Measurements from ENCODE around the gene SPRR2D.
"Not testable (repeated sequence)": the region's sequence is repeated elsewhere in the genome, so short reads cannot be mapped to it uniquely, and the experiment has no call there.

SPRR2D gene

GRCh38 chr1:153040950-153041631, at the start of gene SPRR2D:
TSS of gene SPRR2D (minus strand) at chr1:153041120. CDS start at chr1:153040346, 774 bp downstream.
- no peak for DNase-seq

DNA sequence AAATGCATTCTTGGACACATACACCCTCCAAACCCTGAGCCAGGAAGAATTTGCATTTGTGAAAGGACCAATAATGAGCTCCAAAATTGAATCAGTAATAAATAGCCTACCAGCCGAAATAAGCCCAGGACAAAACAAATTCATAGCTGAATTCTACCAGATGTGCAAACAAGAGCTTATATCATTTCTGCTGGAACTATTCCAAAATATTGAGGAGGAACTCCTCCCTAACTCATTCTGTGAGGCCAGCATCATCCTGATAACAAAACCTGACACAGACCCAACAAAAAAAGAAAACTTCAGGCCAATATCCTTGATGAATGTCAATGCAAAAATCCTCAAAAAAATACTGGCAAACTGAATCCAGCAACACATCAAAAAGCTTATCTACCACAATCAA, 46.7 kb upstream of the SPRR2D start:
- DNase-seq, result no peak

- DNase-seq, result no peak
Measured at GRCh38 chr1:153081736-153082135, 40.8 kb upstream of the SPRR2D start.

GRCh38 chr1:153072806-153073726, 32.1 kb upstream of the SPRR2D start:
- no peak for DNase-seq

GRCh38 chr1:153071511-153071910, 30.6 kb upstream of the SPRR2D start, which contains the start of gene SPRR2B:
TSS of gene SPRR2B (minus strand) at chr1:153071611. CDS start at chr1:153070839, 772 bp downstream.
- no peak for DNase-seq

DNA sequence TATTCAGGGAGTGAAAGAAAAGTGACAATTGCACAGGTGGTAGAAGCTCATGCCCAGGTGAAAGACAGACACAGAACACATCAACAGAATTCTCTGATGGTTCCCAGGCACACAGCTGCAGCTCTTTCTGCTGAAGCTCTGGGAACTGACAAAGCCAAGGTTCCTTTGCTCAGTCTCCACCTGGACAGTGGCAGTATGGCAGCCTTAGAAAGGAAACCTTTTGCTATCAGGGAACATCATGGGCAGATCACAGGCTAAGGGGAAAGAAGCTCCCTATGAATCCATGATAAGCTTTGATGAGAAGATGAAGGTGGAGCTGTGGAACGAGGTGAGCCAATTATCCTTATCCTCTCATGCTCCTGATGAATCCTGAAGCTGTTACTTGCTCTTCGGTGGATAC, 29.3 kb upstream of the SPRR2D start:
- DNase-seq, result no peak

DNA sequence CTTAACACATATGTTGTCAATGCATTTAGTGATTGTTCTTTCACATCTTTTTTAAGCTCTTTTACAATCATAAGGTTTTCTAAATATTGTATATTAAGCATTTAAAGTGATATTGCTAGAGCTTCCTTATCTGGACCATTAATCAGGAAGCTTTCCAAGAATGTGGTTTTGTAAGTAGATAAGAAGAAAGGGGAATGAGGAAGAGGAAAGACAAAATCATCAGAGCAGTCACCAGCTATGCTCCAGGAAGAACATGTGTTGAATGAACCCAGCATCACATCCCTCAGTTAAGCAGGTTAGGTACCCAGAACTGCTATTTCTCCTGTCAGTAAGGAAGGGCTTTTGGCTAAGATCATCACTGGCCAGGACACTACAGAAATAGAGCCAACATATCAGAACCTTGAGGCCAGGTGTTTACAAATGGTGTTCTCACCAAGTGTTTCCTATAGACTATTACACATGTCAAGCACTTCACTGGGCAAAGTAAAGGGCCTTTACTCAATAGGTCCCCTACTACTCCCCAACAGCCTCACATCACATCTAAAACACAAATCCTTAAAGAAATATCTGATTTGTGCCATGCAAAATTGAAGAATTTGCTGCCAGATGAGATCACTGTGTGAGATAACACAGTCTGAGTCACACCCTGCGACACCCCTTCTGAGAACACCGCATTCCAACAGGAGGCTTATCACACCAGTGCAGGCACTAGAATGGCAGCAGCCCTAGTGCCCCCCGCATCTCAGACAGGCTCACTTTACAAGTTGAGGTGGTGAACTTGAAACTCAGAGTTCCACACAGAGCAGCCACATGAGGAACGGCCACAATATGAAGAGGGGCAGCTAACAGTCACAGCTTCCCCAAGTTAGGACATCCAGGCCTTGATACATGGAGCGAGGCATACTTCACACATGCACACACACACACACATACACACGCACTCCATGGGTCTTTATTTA, 18.2 kb upstream of the SPRR2D start:
- no peak for DNase-seq

DNA sequence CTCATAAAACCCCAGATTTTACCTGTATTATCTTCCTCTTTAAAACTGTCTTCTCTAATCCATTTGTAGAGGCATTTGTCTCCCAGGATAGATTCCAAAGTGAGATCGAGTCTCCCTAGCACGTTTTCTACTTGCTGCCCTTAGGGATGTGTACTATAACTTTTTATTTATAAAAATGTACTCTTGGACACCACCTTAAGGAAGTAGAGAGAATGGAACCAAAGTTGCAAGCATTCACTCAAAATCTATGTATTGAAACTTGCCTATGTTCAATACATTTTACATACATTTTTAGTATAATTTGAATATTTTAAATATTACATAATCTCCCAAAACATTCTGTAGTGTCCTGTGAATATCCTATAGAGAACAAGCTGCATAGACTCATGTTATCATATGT, 17.2 kb upstream of the SPRR2D start:
- DNase-seq, result no peak

GRCh38 chr1:153057375-153057774, 16.5 kb upstream of the SPRR2D start, which contains the start of gene SPRR2A:
TSS of gene SPRR2A (minus strand) at chr1:153057512. CDS start at chr1:153056735, 777 bp downstream.
- no peak for DNase-seq

- DNase-seq, result not testable (repeated sequence)
Measured at GRCh38 chr1:153056111-153056510, 15.2 kb upstream of the SPRR2D start.

DNA sequence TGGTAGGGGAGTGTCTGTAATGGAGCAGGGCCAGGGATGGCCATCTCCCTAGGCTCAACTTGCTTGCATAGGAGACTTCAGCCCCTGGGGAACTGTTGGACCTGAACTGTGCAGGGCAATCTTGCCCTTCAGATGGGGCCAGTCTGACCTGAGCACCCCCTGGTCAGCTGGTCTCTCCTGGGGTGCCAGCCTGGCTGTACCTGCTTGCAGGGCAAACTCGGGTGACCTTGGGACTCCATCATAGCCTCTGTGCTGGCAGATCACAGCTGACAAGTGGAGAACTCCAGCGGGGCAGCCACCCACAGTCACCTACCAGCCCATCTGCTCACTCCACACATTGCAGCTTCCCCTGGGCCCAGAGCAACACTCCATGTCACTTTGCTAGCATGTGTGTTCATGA, 8.3 kb upstream of the SPRR2D start:
- no peak for DNase-seq

GRCh38 chr1:153035211-153035610, 5.7 kb downstream of the SPRR2D start:
- DNase-seq, result no peak

GRCh38 chr1:153032677-153033308, 8.1 kb downstream of the SPRR2D start:
- DNase-seq, result no peak

- no peak for DNase-seq
Measured at GRCh38 chr1:153032073-153032472, 8.8 kb downstream of the SPRR2D start.

- DNase-seq, result no peak
Measured at GRCh38 chr1:153030895-153031294, 10.0 kb downstream of the SPRR2D start, which contains the start of gene SPRR1B. TSS of gene SPRR1B (plus strand) at chr1:153031203. CDS start at chr1:153032346, 1,143 bp downstream.

DNA sequence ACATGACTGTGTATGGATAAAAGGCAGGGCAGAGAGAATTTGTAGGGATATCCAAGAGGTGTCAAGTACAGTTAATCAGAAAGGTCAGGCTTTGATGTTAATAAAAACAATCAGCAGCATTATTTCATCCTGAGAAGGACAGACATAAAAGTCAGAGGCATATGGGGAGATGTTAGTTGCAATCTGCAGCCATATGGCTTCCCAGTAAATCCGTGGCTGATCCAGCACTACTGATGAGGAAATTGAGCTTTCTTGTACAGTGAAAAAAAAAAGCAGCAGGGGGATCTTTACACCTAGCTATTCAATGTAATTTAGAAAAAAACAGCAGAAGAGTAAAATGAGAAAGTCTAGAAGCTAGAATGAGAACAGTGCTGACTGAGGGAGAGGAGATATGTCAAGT, 12.2 kb downstream of the SPRR2D start:
- DNase-seq, result no peak

DNA sequence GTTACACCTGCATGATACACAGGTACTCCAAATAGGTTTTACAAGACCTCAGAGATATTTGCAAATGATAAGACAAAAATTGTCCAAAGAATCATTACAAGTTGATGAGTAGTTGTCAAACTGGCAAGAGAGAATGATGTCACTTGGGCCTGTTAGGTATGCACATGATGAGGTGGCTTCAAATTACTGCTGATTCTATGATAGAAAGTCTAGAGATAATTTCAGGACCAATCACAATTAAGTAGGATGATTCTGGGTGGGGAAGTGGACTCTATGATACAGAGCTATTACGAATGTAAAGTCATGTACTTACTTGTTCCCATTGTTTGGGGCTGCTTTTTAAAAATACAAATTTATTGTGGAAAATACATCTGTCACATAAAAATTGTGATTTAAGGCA, 15.1 kb downstream of the SPRR2D start:
- no peak for DNase-seq

DNA sequence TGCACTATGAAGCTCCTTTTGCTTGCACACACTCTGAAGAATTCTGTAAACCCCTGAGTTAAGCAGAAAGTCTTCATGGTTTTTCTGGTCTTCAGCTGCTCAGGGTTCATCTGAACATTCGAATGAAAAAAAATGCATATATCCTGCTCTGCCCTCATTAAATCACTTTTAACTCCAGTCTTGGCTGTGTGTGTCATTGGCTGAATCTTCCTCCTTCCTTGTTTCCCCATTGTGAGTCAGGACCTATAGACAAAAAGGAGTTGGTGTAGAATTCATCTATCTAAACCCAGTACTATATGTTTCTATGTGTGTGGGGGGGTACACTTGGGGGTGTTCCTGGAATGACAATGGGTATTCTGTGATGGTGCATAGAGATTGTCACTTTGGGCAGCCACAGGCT, 16.5 kb downstream of the SPRR2D start:
- DNase-seq, result no peak

DNA sequence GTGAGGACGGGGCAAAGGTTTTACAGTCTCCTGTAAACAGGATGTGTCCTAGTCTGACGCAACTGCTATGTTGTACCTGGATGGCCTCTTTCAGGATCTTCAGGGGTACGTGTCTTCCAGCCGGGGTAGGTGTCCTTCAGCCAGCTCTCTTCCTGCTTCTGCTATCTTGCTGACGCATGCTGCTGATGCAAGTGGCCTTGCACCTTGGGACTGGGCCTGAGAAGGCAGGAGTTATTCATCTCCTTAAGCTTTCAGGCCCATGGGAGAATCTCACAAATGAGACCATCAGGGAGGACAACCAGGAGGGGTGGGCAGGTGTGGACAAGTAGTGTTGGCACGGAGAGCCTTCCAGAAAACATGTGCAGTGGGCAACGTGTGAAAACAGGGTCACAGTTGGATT, 17.8 kb downstream of the SPRR2D start:
- no peak for DNase-seq

GRCh38 chr1:153022340-153022739, 18.6 kb downstream of the SPRR2D start:
- DNase-seq, result not testable (repeated sequence)

- not testable (repeated sequence) for DNase-seq
Measured at GRCh38 chr1:153021829-153022228, 19.1 kb downstream of the SPRR2D start.

DNA sequence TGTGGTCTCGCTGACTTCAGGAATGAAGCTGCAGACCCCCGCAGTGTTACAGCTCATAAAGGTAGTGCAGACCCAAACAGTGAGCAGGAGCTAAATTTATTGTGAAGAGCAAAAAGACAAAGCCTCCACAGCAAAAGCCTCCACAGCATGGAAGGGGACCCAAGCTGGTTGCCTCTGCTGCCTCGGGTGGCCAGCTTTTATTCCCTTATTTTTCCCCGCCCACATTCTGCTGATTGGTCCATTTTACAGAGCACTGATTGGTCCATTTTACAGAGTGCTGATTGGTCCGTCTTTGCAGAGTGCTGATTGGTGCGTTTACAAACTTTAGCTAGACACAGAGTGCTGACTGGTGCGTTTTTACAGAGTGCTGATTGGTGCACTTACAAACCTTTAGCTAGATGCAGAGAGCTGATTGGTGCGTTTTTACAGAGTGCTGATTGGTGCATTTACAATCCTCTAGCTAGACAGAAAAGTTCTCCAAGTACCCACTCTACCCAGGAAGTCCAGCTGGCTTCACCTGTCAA, 29.6 kb downstream of the SPRR2D start:
- DNase-seq, result not testable (repeated sequence)
